Omental fat pad (tissue), 4 donors: ENCODE results near the gene BBX. TPM values are rescaled to one million over a fixed set of nuclear protein-coding genes. Genes with fewer than 3 reads are reported as not detected.
"Not testable (repeated sequence)": the region's sequence is repeated elsewhere in the genome, so short reads cannot be mapped to it uniquely, and the experiment has no call there.

Experiments
- ATAC-seq: fragments of 150-250 bp; one replicate; pipeline ENCODE4 v1.9.1; 2016; ENCODE audit warnings: mild to moderate bottlenecking, moderate library complexity; ENCODE audit not compliant: low FRiP score
- DNase-seq: peaks from one replicate; pipeline ENCODE4 v3.0.0-alpha.2; 2019; ENCODE audit warnings: low spot score
- CTCF ChIP-seq, 3 donors: fragments of 450-650 bp; IDR thresholded peaks; one replicate each; pipeline ENCODE4 v1.5.1; 2016 to 2017; ENCODE audit warnings: antibody characterized with exemption in 3 of 3, mild to moderate bottlenecking in 3 of 3, moderate library complexity in 2 of 3
- total RNA-seq, 4 donors: library from RNA; depleted of rRNA; stranded (reverse); fragments of >200 nt; gene quantifications; one replicate each; pipeline ENCODE4 v1.1.0, GENCODE V29; 2016

The BBX gene
- total RNA-seq, 4 donors from 2014 or later: 32.8 to 70.5 (median 40.7) TPM

- TF ChIP-seq CTCF (IDR thresholded peaks at IDR 0.05): no peak
- ATAC-seq: no peak
- DNase-seq: no peak
Measured at GRCh38 chr3:107687056-107687581, 164.4 kb downstream of the BBX start.

- no peak for DNase-seq
- TF ChIP-seq CTCF (IDR thresholded peaks at IDR 0.05): no peak
- ATAC-seq: no peak
Measured at GRCh38 chr3:107689355-107689754, 166.6 kb downstream of the BBX start.

DNA sequence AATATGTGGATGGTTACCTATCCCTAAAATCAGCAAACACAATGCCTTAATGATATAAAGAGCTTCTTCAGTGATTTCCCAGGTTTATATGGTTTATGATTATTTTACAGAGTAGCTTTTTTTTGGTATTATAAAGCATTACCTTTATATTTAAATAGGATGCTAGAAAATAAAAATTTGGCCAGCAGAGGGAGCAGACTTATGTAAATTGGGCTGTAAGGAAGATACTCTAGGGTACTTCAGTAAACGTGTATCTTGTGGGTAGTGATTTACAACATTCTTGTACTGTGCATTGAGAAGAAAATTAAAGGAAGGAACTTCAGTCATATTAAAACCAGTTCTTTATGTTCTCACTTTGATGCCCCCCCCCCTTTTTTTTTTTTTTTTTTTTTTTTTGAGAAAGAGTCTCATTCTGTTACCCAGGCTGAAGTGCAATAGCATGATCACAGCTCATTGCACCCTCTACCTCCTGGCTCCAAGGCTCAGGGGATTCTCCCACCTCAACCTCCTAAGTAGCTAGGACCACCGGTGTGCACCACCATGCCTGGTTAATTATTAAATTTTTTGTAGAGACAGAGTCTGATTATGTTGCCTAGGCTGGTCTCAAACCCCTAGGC, 167.9 kb downstream of the BBX start:
- DNase-seq (no peak), ATAC-seq (no peak)
- no peak for TF ChIP-seq CTCF (IDR thresholded peaks at IDR 0.05)

DNA sequence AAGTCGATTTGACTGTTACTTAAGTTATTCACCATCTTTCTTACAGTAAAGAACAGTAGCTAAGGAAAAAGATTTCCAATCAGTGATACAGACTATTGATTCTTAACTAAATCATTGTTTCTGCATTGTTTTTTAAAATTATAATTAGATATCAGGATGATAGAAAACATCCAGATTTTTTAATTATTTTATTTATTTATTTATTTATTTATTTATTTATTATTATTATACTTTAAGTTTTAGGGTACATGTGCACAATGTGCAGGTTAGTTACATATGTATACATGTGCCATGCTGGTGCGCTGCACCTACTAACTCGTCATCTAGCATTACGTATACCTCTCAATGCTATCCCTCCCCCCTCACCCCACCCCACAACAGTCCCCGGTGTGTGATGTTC, 169.2 kb downstream of the BBX start:
- not testable (repeated sequence) for ATAC-seq

DNA sequence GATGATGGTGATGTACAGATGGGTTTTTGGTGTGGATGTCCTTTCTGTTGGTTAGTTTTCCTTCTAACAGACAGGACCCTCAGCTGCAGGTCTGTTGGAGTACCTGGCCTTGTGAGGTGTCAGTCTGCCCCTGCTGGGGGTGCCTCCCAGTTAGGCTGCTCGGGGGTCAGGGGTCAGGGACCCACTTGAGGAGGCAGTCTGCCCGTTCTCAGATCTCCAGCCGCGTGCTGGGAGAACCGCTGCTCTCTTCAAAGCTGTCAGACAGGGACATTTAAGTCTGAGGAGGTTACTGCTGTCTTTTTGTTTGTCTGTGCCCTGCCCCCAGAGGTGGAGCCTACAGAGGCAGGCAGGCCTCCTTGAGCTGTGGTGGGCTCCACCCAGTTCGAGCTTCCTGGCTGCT, 174.6 kb downstream of the BBX start:
- ATAC-seq: not testable (repeated sequence)

More for the DNA sequence above, 169.2 kb downstream of the BBX start:
- not testable (repeated sequence) for DNase-seq

DNA sequence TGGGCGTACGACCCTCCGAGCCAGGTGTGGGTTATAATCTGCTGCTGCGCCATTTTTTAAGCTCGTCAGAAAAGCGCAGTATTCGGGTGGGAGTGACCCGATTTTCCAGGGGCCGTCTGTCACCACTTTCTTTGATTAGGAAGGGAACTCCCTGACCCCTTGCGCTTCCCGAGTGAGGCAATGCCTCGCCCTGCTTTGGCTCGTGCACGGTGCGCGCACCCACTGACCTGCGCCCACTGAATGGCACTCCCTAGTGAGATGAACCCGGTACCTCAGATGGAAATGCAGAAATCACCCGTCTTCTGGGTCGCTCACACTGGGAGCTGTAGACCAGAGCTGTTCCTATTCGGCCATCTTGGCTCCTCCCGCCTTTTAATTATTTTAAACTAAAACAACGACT, 175.1 kb downstream of the BBX start:
- not testable (repeated sequence) for ATAC-seq, DNase-seq

More for the DNA sequence above, 174.6 kb downstream of the BBX start:
- DNase-seq: not testable (repeated sequence)

DNA sequence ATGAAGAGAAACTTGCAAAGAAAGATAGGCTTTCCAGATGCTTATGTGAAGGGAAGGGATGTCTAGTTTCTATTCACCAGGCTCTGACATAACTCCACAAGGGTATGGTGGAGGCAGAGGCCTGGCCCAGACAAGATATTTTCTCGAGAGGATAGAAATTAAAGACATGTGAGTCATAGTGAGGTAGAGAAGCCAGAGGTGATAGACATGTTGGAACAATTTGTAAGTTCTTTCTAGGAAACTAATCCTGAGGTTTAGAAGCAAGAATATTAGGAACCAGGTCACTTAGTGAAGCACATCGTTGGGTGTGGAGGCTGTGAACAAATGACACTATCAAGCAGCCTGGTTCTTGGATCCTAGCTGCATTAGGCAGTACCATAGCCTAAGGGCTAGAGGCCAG, 176.9 kb downstream of the BBX start:
- DNase-seq (no peak), ATAC-seq (peak; percentile 41)
- TF ChIP-seq CTCF (IDR thresholded peaks at IDR 0.05): no peak

GRCh38 chr3:107701299-107701698, 178.5 kb downstream of the BBX start:
- DNase-seq: no peak
- ATAC-seq: no peak
- no peak for TF ChIP-seq CTCF (IDR thresholded peaks at IDR 0.05)

GRCh38 chr3:107704477-107704876, 181.7 kb downstream of the BBX start:
- DNase-seq (no peak), ATAC-seq (no peak)
- no peak for TF ChIP-seq CTCF (IDR thresholded peaks at IDR 0.05)
